Measurements from ENCODE around the gene CTSW.
A peak's percentile ranks its signal among the peaks of the same experiment; 100 is the strongest.
"Not testable (repeated sequence)": the region's sequence is repeated elsewhere in the genome, so short reads cannot be mapped to it uniquely, and the experiment has no call there.

- peak; percentile 56; the same call in 1 of the 2 replicates for TF ChIP-seq CTCF (IDR thresholded peaks at IDR 0.05)
- not testable (repeated sequence) for TF ChIP-seq SIN3A (IDR thresholded peaks at IDR 0.05; ENCODE audit: borderline replicate concordance, insufficient read depth, low read depth, low read length); REST (IDR thresholded peaks at IDR 0.05; ENCODE audit: insufficient read depth in 1 of 2, low read depth in 2 of 2, low read length in 1 of 2); POLR2AphosphoS5 (IDR thresholded peaks at IDR 0.05; ENCODE audit: low read depth, low read length); TCF7L2 (IDR thresholded peaks at IDR 0.05; ENCODE audit: low read depth, low read length)
Observed at GRCh38 chr11:65892137-65892540, 12.5 kb downstream of the CTSW start.

All from Panc1 (cell line).